Measurements from ENCODE around the gene PLCXD3.

PLCXD3 gene

DNA sequence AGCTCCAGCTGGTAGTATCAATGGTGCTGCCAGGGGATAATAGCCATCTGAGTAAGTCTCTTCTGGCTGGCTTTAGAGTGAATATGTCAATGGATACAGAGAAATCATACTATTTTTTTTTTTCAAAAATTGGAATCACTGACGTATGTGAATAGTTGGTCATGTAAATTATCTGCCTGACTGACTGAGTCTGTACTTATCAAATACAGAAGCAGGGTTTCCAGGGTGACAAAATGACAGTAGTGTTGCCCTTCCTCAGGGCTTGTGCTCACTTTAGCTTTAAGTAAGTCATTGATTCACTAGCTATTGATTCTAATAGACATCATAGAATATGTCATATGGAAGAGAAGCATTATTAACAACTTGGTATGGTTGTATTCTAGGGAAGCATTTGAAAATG is 171.1 kb downstream of the PLCXD3 start:
- no peak for TF ChIP-seq ZBTB7A (IDR thresholded peaks at IDR 0.05; ENCODE audit: low read depth)
- TF ChIP-seq CREB1 (IDR thresholded peaks at IDR 0.05; ENCODE audit: low read depth): no peak
- TF ChIP-seq, protein P1, sequence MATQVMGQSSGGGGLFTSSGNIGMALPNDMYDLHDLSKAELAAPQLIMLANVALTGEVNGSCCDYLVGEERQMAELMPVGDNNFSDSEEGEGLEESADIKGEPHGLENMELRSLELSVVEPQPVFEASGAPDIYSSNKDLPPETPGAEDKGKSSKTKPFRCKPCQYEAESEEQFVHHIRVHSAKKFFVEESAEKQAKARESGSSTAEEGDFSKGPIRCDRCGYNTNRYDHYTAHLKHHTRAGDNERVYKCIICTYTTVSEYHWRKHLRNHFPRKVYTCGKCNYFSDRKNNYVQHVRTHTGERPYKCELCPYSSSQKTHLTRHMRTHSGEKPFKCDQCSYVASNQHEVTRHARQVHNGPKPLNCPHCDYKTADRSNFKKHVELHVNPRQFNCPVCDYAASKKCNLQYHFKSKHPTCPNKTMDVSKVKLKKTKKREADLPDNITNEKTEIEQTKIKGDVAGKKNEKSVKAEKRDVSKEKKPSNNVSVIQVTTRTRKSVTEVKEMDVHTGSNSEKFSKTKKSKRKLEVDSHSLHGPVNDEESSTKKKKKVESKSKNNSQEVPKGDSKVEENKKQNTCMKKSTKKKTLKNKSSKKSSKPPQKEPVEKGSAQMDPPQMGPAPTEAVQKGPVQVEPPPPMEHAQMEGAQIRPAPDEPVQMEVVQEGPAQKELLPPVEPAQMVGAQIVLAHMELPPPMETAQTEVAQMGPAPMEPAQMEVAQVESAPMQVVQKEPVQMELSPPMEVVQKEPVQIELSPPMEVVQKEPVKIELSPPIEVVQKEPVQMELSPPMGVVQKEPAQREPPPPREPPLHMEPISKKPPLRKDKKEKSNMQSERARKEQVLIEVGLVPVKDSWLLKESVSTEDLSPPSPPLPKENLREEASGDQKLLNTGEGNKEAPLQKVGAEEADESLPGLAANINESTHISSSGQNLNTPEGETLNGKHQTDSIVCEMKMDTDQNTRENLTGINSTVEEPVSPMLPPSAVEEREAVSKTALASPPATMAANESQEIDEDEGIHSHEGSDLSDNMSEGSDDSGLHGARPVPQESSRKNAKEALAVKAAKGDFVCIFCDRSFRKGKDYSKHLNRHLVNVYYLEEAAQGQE (IDR thresholded peaks at IDR 0.05; ENCODE audit: low read depth): no peak

- TF ChIP-seq, protein P1 (IDR thresholded peaks at IDR 0.05; ENCODE audit: low read depth): no peak
- TF ChIP-seq RAD21 (IDR thresholded peaks at IDR 0.05; ENCODE audit: low read depth): 0 out of 2 replicates have a peak, but pooled peaks have one; percentile 4
Observed at GRCh38 chr5:41338136-41338675, 172.2 kb downstream of the PLCXD3 start.

GRCh38 chr5:41337724-41338123 is 172.7 kb downstream of the PLCXD3 start:
- TF ChIP-seq TEAD4 (IDR thresholded peaks at IDR 0.05): no peak
- TF ChIP-seq EGR1 (IDR thresholded peaks at IDR 0.05): no peak
- TF ChIP-seq, protein P2, sequence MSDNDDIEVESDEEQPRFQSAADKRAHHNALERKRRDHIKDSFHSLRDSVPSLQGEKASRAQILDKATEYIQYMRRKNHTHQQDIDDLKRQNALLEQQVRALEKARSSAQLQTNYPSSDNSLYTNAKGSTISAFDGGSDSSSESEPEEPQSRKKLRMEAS (IDR thresholded peaks at IDR 0.05): no peak
- no peak for TF ChIP-seq TCF12 (IDR thresholded peaks at IDR 0.05; ENCODE audit: low read depth)

- TF ChIP-seq YY1 (IDR thresholded peaks at IDR 0.05; ENCODE audit: low read depth) (no peak), TEAD4 (IDR thresholded peaks at IDR 0.05) (no peak), TCF12 (IDR thresholded peaks at IDR 0.05; ENCODE audit: low read depth) (no peak), TAF1 (IDR thresholded peaks at IDR 0.05; ENCODE audit: low read depth) (no peak), CEBPB (IDR thresholded peaks at IDR 0.05) (no peak), ZBTB7A (IDR thresholded peaks at IDR 0.05; ENCODE audit: low read depth) (no peak), CREB1 (IDR thresholded peaks at IDR 0.05; ENCODE audit: low read depth) (no peak), EP300 (IDR thresholded peaks at IDR 0.05; ENCODE audit: borderline replicate concordance) (no peak), RAD21 (IDR thresholded peaks at IDR 0.05; ENCODE audit: low read depth) (no peak), NFIC (IDR thresholded peaks at IDR 0.05) (no peak), FOXM1 (IDR thresholded peaks at IDR 0.05; ENCODE audit: borderline replicate concordance, low read depth) (no peak), EGR1 (IDR thresholded peaks at IDR 0.05) (no peak)
- TF ChIP-seq, protein P3, sequence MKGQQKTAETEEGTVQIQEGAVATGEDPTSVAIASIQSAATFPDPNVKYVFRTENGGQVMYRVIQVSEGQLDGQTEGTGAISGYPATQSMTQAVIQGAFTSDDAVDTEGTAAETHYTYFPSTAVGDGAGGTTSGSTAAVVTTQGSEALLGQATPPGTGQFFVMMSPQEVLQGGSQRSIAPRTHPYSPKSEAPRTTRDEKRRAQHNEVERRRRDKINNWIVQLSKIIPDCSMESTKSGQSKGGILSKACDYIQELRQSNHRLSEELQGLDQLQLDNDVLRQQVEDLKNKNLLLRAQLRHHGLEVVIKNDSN (IDR thresholded peaks at IDR 0.05): no peak
- TF ChIP-seq, protein P1 (IDR thresholded peaks at IDR 0.05; ENCODE audit: low read depth): no peak
- TF ChIP-seq, protein P2 (IDR thresholded peaks at IDR 0.05): no peak
Observed at GRCh38 chr5:41337216-41337615, 173.2 kb downstream of the PLCXD3 start.

- no peak for TF ChIP-seq TEAD4 (IDR thresholded peaks at IDR 0.05)
- TF ChIP-seq, protein P2 (IDR thresholded peaks at IDR 0.05): no peak
- TF ChIP-seq FOXM1 (IDR thresholded peaks at IDR 0.05; ENCODE audit: borderline replicate concordance, low read depth): no peak
- TF ChIP-seq, protein P3 (IDR thresholded peaks at IDR 0.05): no peak
- no peak for TF ChIP-seq NFIC (IDR thresholded peaks at IDR 0.05)
- TF ChIP-seq CREB1 (IDR thresholded peaks at IDR 0.05; ENCODE audit: low read depth): no peak
- no peak for TF ChIP-seq EP300 (IDR thresholded peaks at IDR 0.05; ENCODE audit: borderline replicate concordance)
- TF ChIP-seq CEBPB (IDR thresholded peaks at IDR 0.05): no peak
- TF ChIP-seq, protein P1 (IDR thresholded peaks at IDR 0.05; ENCODE audit: low read depth): no peak
- no peak for TF ChIP-seq TAF1 (IDR thresholded peaks at IDR 0.05; ENCODE audit: low read depth)
Observed at GRCh38 chr5:41336471-41336870, 173.9 kb downstream of the PLCXD3 start.
